Measurements from ENCODE around the gene RPTOR.

The RPTOR gene

GRCh38 chr17:80918731-80919130, 374.1 kb downstream of the RPTOR start:
- TF ChIP-seq, protein P1, sequence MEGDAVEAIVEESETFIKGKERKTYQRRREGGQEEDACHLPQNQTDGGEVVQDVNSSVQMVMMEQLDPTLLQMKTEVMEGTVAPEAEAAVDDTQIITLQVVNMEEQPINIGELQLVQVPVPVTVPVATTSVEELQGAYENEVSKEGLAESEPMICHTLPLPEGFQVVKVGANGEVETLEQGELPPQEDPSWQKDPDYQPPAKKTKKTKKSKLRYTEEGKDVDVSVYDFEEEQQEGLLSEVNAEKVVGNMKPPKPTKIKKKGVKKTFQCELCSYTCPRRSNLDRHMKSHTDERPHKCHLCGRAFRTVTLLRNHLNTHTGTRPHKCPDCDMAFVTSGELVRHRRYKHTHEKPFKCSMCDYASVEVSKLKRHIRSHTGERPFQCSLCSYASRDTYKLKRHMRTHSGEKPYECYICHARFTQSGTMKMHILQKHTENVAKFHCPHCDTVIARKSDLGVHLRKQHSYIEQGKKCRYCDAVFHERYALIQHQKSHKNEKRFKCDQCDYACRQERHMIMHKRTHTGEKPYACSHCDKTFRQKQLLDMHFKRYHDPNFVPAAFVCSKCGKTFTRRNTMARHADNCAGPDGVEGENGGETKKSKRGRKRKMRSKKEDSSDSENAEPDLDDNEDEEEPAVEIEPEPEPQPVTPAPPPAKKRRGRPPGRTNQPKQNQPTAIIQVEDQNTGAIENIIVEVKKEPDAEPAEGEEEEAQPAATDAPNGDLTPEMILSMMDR (IDR thresholded peaks at IDR 0.05; ENCODE audit: insufficient read depth, low read depth, low read length, missing control alignments) = no peak
- DNase-seq (ENCODE audit: low read depth) = no peak
- no peak overlapping the region for H3K4me3 ChIP-seq (ENCODE audit: low read depth, low read length)

DNA sequence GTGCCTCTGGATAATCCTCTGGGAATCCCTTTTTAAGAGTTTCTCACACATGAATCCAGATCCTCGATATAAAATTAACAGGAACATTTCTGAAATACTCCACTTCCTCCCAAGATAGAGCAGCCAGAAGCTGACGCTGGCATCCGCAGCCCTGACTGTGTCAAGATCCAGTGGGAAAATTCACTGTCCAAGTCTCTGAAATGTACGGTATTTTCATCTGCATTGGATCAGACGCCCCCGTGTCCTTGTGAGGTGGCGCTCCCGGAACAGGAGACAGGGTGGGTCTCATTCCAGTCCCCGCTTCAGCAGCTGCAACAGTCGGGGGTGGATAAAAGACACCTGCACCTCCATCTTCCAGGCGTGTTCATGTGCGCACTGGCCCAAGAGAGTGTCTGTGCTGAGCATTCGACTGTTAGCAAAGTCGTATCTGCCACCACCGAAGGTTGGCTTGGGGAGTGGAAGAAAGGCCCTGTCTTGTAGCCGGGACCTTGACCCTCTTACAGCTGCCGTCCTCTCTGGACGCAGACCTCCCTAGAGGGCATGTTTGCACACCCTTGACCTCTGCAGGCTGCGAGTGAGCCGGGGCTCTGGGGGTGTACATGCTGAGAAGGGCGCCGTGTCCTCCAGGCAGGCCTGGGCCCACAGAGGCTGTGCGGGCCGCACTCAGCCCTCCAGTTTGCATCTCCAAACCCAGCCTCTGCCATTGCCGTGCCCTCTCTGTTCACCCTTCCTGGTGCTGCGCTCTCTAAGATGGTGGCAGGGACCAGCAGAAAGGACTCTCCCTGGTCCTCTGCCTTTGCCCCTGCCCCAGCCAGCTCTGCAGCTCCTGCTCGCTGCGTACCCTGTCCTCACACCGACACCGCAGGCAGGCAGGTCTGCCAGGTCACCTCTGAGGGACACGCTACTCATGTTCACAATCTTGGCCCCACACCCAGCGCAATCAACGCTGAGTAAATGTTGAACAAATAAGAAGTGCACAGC, 375.0 kb downstream of the RPTOR start:
- TF ChIP-seq, protein P1 (IDR thresholded peaks at IDR 0.05; ENCODE audit: insufficient read depth, low read depth, low read length, missing control alignments) = no peak
- no peak for DNase-seq (ENCODE audit: low read depth)
- no peak overlapping the region for H3K4me3 ChIP-seq (ENCODE audit: low read depth, low read length)

- TF ChIP-seq, protein P1 (IDR thresholded peaks at IDR 0.05; ENCODE audit: insufficient read depth, low read depth, low read length, missing control alignments) = no peak
- H3K4me3 ChIP-seq (ENCODE audit: low read depth, low read length) = no peak overlapping the region
- DNase-seq (ENCODE audit: low read depth) = no peak
These were observed 375.8 kb downstream of the RPTOR start for GRCh38 chr17:80920441-80920840.

DNA sequence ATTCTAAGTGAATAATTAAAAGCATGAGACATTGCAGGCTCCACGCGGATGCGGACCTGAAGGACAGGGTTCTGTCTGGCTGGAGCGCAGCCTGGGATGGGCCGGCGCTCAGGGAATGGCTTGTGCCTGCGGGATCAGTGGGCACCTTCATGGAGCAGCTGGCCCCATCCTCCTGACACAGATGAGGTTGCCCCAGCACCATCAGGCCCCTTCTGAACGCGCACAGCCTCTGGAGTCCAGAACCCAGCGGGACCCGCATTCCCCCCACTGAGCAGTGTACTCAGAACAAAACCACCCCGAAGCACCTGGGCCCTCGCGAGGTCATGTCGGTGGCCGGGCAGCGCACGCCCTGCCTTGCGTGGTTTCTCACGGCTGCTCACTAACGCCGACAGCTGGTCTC, 376.5 kb downstream of the RPTOR start:
- TF ChIP-seq, protein P1 (IDR thresholded peaks at IDR 0.05; ENCODE audit: insufficient read depth, low read depth, low read length, missing control alignments) = no peak
- no peak overlapping the region for H3K4me3 ChIP-seq (ENCODE audit: low read depth, low read length)
- DNase-seq (ENCODE audit: low read depth) = no peak

GRCh38 chr17:80921741-80922579, 377.3 kb downstream of the RPTOR start:
- no peak for DNase-seq (ENCODE audit: low read depth)
- H3K4me3 ChIP-seq (ENCODE audit: low read depth, low read length) = no peak overlapping the region
- TF ChIP-seq, protein P1 (IDR thresholded peaks at IDR 0.05; ENCODE audit: insufficient read depth, low read depth, low read length, missing control alignments) = no peak

GRCh38 chr17:80922580-80923160, 378.0 kb downstream of the RPTOR start:
- H3K4me3 ChIP-seq (ENCODE audit: low read depth, low read length) = no peak overlapping the region
- no peak for DNase-seq (ENCODE audit: low read depth)
- TF ChIP-seq, protein P1 (IDR thresholded peaks at IDR 0.05; ENCODE audit: insufficient read depth, low read depth, low read length, missing control alignments) = no peak
